Measurements from ENCODE around the gene SPDEF.

SPDEF gene

GRCh38 chr6:34515473-34516387 lies 40.4 kb downstream of the SPDEF start:
- DNase-seq (ENCODE audit: low read depth in 2 of 2, low spot score in 1 of 2): no peak

- no peak for DNase-seq (ENCODE audit: low read depth in 2 of 2, low spot score in 1 of 2)
These were observed 41.3 kb downstream of the SPDEF start for GRCh38 chr6:34514593-34515472.

- no peak for DNase-seq (ENCODE audit: low read depth in 2 of 2, low spot score in 1 of 2)
These were observed 42.0 kb downstream of the SPDEF start for GRCh38 chr6:34514112-34514511.

- no peak for DNase-seq (ENCODE audit: low read depth in 2 of 2, low spot score in 1 of 2)
These were observed 42.5 kb downstream of the SPDEF start for GRCh38 chr6:34513646-34514045.

GRCh38 chr6:34512738-34513115 lies 43.4 kb downstream of the SPDEF start:
- DNase-seq (ENCODE audit: low read depth in 2 of 2, low spot score in 1 of 2): no peak

GRCh38 chr6:34511915-34512737 lies 44.0 kb downstream of the SPDEF start:
- DNase-seq (ENCODE audit: low read depth in 2 of 2, low spot score in 1 of 2): no peak

- no peak for DNase-seq (ENCODE audit: low read depth in 2 of 2, low spot score in 1 of 2)
These were observed 44.8 kb downstream of the SPDEF start for GRCh38 chr6:34511214-34511914.

- no peak for DNase-seq (ENCODE audit: low read depth in 2 of 2, low spot score in 1 of 2)
These were observed 45.8 kb downstream of the SPDEF start for GRCh38 chr6:34510299-34510698.

- DNase-seq (ENCODE audit: low read depth in 2 of 2, low spot score in 1 of 2): no peak
These were observed 46.3 kb downstream of the SPDEF start for GRCh38 chr6:34509782-34510181.

GRCh38 chr6:34508425-34508824 lies 47.7 kb downstream of the SPDEF start:
- no peak for DNase-seq (ENCODE audit: low read depth in 2 of 2, low spot score in 1 of 2)

- no peak for DNase-seq (ENCODE audit: low read depth in 2 of 2, low spot score in 1 of 2)
These were observed 49.4 kb downstream of the SPDEF start for GRCh38 chr6:34506718-34507117.

- no peak for DNase-seq (ENCODE audit: low read depth in 2 of 2, low spot score in 1 of 2)
These were observed 58.7 kb downstream of the SPDEF start for GRCh38 chr6:34497411-34497810.

- no peak for DNase-seq (ENCODE audit: low read depth in 2 of 2, low spot score in 1 of 2)
These were observed 59.9 kb downstream of the SPDEF start for GRCh38 chr6:34496103-34496685.

- no peak for DNase-seq (ENCODE audit: low read depth in 2 of 2, low spot score in 1 of 2)
These were observed 61.2 kb downstream of the SPDEF start for GRCh38 chr6:34494973-34495372.

- DNase-seq (ENCODE audit: low read depth in 2 of 2, low spot score in 1 of 2): no peak
These were observed 62.8 kb downstream of the SPDEF start for GRCh38 chr6:34493344-34493743.

- DNase-seq (ENCODE audit: low read depth in 2 of 2, low spot score in 1 of 2): no peak
These were observed 65.1 kb downstream of the SPDEF start for GRCh38 chr6:34491091-34491430.

GRCh38 chr6:34490390-34491090 lies 65.6 kb downstream of the SPDEF start:
- no peak for DNase-seq (ENCODE audit: low read depth in 2 of 2, low spot score in 1 of 2)

- DNase-seq (ENCODE audit: low read depth in 2 of 2, low spot score in 1 of 2): no peak
These were observed 66.8 kb downstream of the SPDEF start for GRCh38 chr6:34489207-34489805.

Data from stimulated activated CD8-positive, alpha-beta memory T cell treated with anti-CD3 and anti-CD28 coated beads, Interleukin-4, amount 100 ng/mL, for 1 hour (primary cell).